Measurements from ENCODE around the gene GALNT2. TPM values are rescaled to one million over a fixed set of nuclear protein-coding genes. Genes with fewer than 3 reads are reported as not detected.

Gene GALNT2
- total RNA-seq, 1 donor from 2014 or later = 67.9 TPM

GRCh38 chr1:230128569-230129285 lies 61.7 kb downstream of the GALNT2 start:
- no peak for DNase-seq (ENCODE audit: low spot score)

- DNase-seq (ENCODE audit: low spot score) = no peak
Measured at GRCh38 chr1:230129341-230129740, 62.3 kb downstream of the GALNT2 start.

DNA sequence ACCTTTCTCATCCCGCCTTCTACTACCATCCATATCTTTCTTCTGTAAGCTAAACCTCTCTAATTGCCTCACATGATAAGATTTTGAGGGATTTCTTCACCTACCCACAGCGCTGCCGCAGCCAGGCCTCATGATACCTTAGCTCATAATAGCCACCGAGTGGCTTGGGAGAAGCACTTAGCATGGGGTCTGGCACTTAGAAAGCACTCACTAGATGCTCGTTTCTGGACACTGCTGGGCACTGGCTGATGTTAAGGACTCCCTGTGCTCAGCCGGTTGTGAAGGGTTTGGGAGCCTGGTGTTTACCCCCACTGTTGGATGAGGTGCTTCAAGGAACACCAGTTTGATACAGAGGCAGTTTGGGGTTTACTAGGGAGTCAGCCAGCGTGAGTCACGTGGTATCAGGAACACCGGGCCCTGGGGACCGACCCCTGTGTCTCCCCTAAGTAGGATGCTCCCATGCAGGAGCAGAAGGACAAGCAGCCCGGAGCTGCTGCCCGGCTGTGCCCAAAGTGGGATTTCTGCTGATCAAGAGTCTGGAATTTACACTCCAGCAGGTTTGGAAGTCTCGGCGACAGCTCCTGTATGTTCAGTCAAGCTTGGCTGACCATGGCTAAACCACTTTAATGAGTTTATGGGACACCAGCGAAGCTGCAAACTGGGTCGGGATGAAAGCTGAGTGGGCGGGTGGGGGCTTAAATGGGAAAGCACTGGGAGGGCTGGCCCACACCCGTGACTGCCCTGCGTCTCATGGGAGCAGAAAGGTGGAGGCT lies 63.3 kb downstream of the GALNT2 start:
- DNase-seq (ENCODE audit: low spot score) = no peak

GRCh38 chr1:230131457-230131856 lies 64.4 kb downstream of the GALNT2 start:
- DNase-seq (ENCODE audit: low spot score) = no peak

GRCh38 chr1:230132758-230133157 lies 65.7 kb downstream of the GALNT2 start:
- DNase-seq (ENCODE audit: low spot score) = no peak

DNA sequence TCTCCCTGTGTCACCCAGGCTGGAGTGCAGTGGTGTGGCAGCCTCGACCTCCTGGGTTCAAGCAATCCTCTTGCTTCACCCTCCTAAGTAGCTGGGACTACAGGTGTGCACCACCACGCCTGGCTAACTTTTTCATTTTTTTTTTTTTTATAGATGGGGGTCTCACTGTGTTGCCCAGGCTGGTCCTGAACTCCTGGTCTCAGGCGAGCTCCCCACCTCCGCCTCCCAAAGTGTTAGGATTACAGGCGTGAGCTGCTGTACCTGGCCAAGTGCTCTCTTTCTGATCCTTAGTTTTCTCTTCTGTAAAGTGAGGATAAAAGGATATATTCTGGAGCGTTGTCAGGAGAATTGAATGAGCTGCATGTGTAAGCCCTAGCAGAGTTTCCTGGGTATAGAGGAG lies 68.7 kb downstream of the GALNT2 start:
- no peak for DNase-seq (ENCODE audit: low spot score)

GRCh38 chr1:230136453-230137336 lies 69.7 kb downstream of the GALNT2 start:
- DNase-seq (ENCODE audit: low spot score) = no peak

- no peak for DNase-seq (ENCODE audit: low spot score)
Measured at GRCh38 chr1:230137337-230137815, 70.3 kb downstream of the GALNT2 start.

- DNase-seq (ENCODE audit: low spot score) = no peak
Measured at GRCh38 chr1:230138561-230139239, 71.7 kb downstream of the GALNT2 start.

- DNase-seq (ENCODE audit: low spot score) = no peak
Measured at GRCh38 chr1:230139315-230139714, 72.3 kb downstream of the GALNT2 start.

DNA sequence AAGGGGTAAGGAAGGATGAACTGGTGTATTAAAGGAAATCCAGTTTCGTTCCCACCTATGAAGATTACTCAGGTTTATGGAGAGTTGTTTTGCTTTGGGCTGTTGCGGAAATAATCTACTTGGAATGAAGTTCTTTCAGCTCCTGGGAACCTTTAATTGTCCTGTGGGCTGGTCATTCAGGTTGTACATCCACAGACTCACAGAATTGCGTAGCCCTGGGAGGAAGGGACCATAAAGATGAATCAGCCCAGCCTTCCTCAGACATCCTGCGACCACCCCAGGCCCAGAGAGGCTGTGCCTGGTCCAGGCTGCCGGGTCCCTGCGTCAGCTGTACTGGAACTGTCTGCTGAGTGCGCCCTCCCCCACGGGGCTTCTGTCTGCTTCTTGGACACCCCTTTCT lies 72.7 kb downstream of the GALNT2 start:
- no peak for DNase-seq (ENCODE audit: low spot score)

GRCh38 chr1:230140221-230141020 lies 73.4 kb downstream of the GALNT2 start:
- DNase-seq (ENCODE audit: low spot score) = no peak

- no peak for DNase-seq (ENCODE audit: low spot score)
Measured at GRCh38 chr1:230141021-230141648, 74.1 kb downstream of the GALNT2 start.

- no peak for DNase-seq (ENCODE audit: low spot score)
Measured at GRCh38 chr1:230141797-230142607, 75.0 kb downstream of the GALNT2 start.

GRCh38 chr1:230142608-230143210 lies 75.7 kb downstream of the GALNT2 start:
- DNase-seq (ENCODE audit: low spot score) = no peak

GRCh38 chr1:230143534-230143933 lies 76.5 kb downstream of the GALNT2 start:
- no peak for DNase-seq (ENCODE audit: low spot score)

GRCh38 chr1:230144010-230144614 lies 77.1 kb downstream of the GALNT2 start:
- DNase-seq (ENCODE audit: low spot score) = no peak

- DNase-seq (ENCODE audit: low spot score) = no peak
Measured at GRCh38 chr1:230144758-230145504, 77.9 kb downstream of the GALNT2 start.

All from ureter (tissue), 1 donor.